HepG2 (cell line): ENCODE measurements around the gene MRM1. TPM values are rescaled to one million over a fixed set of nuclear protein-coding genes. Genes with fewer than 3 reads are reported as not detected.

Source experiments
- ATAC-seq: fragments of 200-7000 bp; cut with Tn5 transposase; 3 replicates; pipeline ENCODE4 v1.9.1; 2020; ENCODE audit warnings: mild to moderate bottlenecking, moderate library complexity
- BruUV-seq: library from RNA; stranded (reverse); fragments of 400-500 nt; replicated peaks from 2 replicates; lab custom pipeline; 2021; lab: Mats Ljungman, UMichigan
- CTCF ChIA-PET: fragments of 300-600 bp; formaldehyde crosslinking; extraction: SDS; loops from one replicate; lab custom pipeline; 2021; ENCODE audit warnings: low total read pairs, inconsistent platforms, low intra/inter-chr PET ratio; lab: Yijun Ruan, JAX
- POLR2A ChIA-PET: fragments of 350-600 bp; sonication (Branson Sonifier 250); formaldehyde crosslinking; loops from one replicate; lab custom pipeline; 2020; ENCODE audit warnings: antibody characterized with exemption, inconsistent platforms; lab: Yijun Ruan, JAX
- DNase-seq: peaks from one replicate; pipeline ENCODE4 v3.0.0-alpha.2; 2015; ENCODE audit warnings: low spot score
- FAIRE-seq: peaks from 3 replicates; lab custom pipeline; 2011; peaks lifted over from hg19 to GRCh38; lab: Jason Lieb, UNC
- H2AFZ ChIP-seq: one replicate; pipeline ENCODE4 v1.6.1; 2011; ENCODE audit warnings: low read length, inconsistent platforms
- H3K27ac ChIP-seq: fragments of 300-600 bp; 3 replicates; pipeline ENCODE4 v1.8.0; 2011; ENCODE audit warnings: mixed run types, mild to moderate bottlenecking, mixed read lengths, low read length, inconsistent platforms; ENCODE audit not compliant: insufficient read depth; ENCODE audit errors: extremely low read length
- H3K27me3 ChIP-seq, 2 experiments: fragments of 200-600 bp in 1 of 2; 2 replicates in 1 of 2; 3 replicates in 1 of 2; pipeline versions ENCODE4 v1.6.0 to v1.8.0; 2011; ENCODE audit warnings: low read length in 2 of 2, mild to moderate bottlenecking in 2 of 2, moderate library complexity in 2 of 2, inconsistent platforms in 1 of 2; ENCODE audit not compliant: insufficient read depth in 2 of 2, control insufficient read depth in 1 of 2
- H3K36me3 ChIP-seq, 2 experiments: fragments of 200-600 bp in 1 of 2; replicated peaks in 1 of 2; 2 replicates in 1 of 2; 3 replicates in 1 of 2; pipeline versions ENCODE4 v1.5.1 to v1.8.0; 2011; ENCODE audit warnings: low read length in 2 of 2, inconsistent platforms in 1 of 2; ENCODE audit not compliant: insufficient read depth in 2 of 2, control insufficient read depth in 1 of 2
- H3K4me1 ChIP-seq: 2 replicates; pipeline ENCODE4 v1.5.1; 2012; ENCODE audit warnings: low read length, inconsistent platforms; ENCODE audit not compliant: insufficient read depth
- H3K4me2 ChIP-seq: 2 replicates; pipeline ENCODE4 v1.6.0; 2011; ENCODE audit warnings: low read depth, low read length, inconsistent platforms
- H3K4me3 ChIP-seq, 3 experiments: fragments of 200-600 bp in 1 of 3; sonication (generic), shearing (Covaris generic) in 1 of 3; replicated peaks in 1 of 3; 2 replicates each; pipeline ENCODE4 v1.5.1; 2011 to 2016; ENCODE audit warnings: low read length in 3 of 3, inconsistent platforms in 2 of 3, low read depth in 2 of 3, mild to moderate bottlenecking in 2 of 3, control low read depth in 1 of 3, mixed read lengths in 1 of 3; ENCODE audit not compliant: insufficient read depth in 1 of 3
- H3K79me2 ChIP-seq: one replicate; pipeline ENCODE4 v1.6.1; 2011; ENCODE audit warnings: low read length, inconsistent platforms; ENCODE audit not compliant: insufficient read depth
- H3K9ac ChIP-seq: 2 replicates; pipeline ENCODE4 v1.6.0; 2011; ENCODE audit warnings: mild to moderate bottlenecking, low read depth, low read length, inconsistent platforms; ENCODE audit not compliant: insufficient read depth
- H3K9me3 ChIP-seq: 2 replicates; pipeline ENCODE4 v1.5.1; 2012; ENCODE audit warnings: mild to moderate bottlenecking, low read length
- H4K20me1 ChIP-seq: 2 replicates; pipeline ENCODE4 v1.6.0; 2011; ENCODE audit warnings: inconsistent platforms, mild to moderate bottlenecking, low read length, moderate library complexity; ENCODE audit not compliant: insufficient read depth
- CBX2 ChIP-seq, 2 experiments: fragments of 200-600 bp in 1 of 2; sonication (generic); formaldehyde crosslinking in 1 of 2; IDR thresholded peaks; 2 replicates each; pipeline versions ENCODE4 v1.7.0 to v1.8.1; 2018 to 2022; ENCODE audit warnings: low read depth in 2 of 2, low read length in 1 of 2, mild to moderate bottlenecking in 1 of 2, missing genetic modification reagents in 1 of 2
- CREBL2 ChIP-seq: sonication (generic); formaldehyde crosslinking; IDR thresholded peaks from 2 replicates; pipeline ENCODE4 v1.8.1; 2023; ENCODE audit warnings: missing genetic modification reagents, mild to moderate bottlenecking, borderline replicate concordance
- GMEB2 ChIP-seq: IDR thresholded peaks from 2 replicates; pipeline ENCODE4 v1.6.1; 2016; ENCODE audit warnings: missing biosample characterization, missing genetic modification reagents, low read depth
- POLR2A ChIP-seq, 2 experiments: IDR thresholded peaks; 2 replicates each; pipeline ENCODE4 v1.6.1; 2011; ENCODE audit warnings: low read depth in 2 of 2, low read length in 2 of 2, mild to moderate bottlenecking in 1 of 2, moderate library complexity in 1 of 2; ENCODE audit not compliant: insufficient read depth in 1 of 2
- STAT6 ChIP-seq: sonication (generic); formaldehyde crosslinking; IDR thresholded peaks from 2 replicates; pipeline ENCODE4 v1.4.0; 2020; ENCODE audit warnings: missing genetic modification reagents, mild to moderate bottlenecking, borderline replicate concordance
- TCF7L2 ChIP-seq: IDR thresholded peaks from 2 replicates; pipeline ENCODE4 v1.6.1; 2011; ENCODE audit warnings: mild to moderate bottlenecking, low read depth, low read length, moderate library complexity
- ZBTB3 ChIP-seq: sonication (generic); formaldehyde crosslinking; IDR thresholded peaks from 2 replicates; pipeline ENCODE4 v1.4.0; 2020; ENCODE audit warnings: low read depth, mild to moderate bottlenecking, moderate library complexity, missing genetic modification reagents, borderline replicate concordance
- ZFYVE20 ChIP-seq: sonication (generic); formaldehyde crosslinking; IDR thresholded peaks from 2 replicates; pipeline ENCODE4 v1.8.0; 2023; ENCODE audit warnings: low read depth, mild to moderate bottlenecking, moderate library complexity, missing genetic modification reagents, borderline replicate concordance
- ZNF235 ChIP-seq: sonication (generic); formaldehyde crosslinking; IDR thresholded peaks from 2 replicates; pipeline ENCODE4 v1.8.1; 2023; ENCODE audit warnings: mild to moderate bottlenecking, missing genetic modification reagents, borderline replicate concordance
- ZNF251 ChIP-seq: sonication (generic); formaldehyde crosslinking; IDR thresholded peaks from 2 replicates; pipeline ENCODE4 v1.9.0; 2021; ENCODE audit warnings: mild to moderate bottlenecking, missing genetic modification reagents
- ZNF660 ChIP-seq: sonication (generic); formaldehyde crosslinking; IDR thresholded peaks from 2 replicates; pipeline ENCODE4 v1.5.1; 2020; ENCODE audit warnings: mild to moderate bottlenecking, low read depth, missing genetic modification reagents, borderline replicate concordance
- WGBS: methylation state at CpG from one replicate; pipeline ENCODE4 v1.1.6; 2017; ENCODE audit warnings: low lambda C conversion rate; 5-methylcytosine and 5-hydroxymethylcytosine counted together
- in situ Hi-C: cut with HindIII; loops from 2 replicates; pipeline ENCODE4 v1.10.0; 2017; ENCODE audit warnings: low pct_unique_long_range_greater_than_20kb; ENCODE audit not compliant: extremely low pct_ligation_motif_present
- intact Hi-C: fragments of 100-400 bp; cut with micrococcal nuclease; formaldehyde crosslinking; loops from one replicate; pipeline ENCODE4 v1.10.0; 2022; ENCODE audit not compliant: unreplicated experiment
- polyA plus RNA-seq, 8 experiments: library from polyadenylated mRNA; depleted of rRNA in 3 of 8; stranded (reverse) in 7 of 8; unstranded in 1 of 8; fragments of >200 nt; fragmentation: Illumina TruSeq in 4 of 8; extraction: Trizol in 4 of 8; gene quantifications; 2 replicates each; pipeline versions ENCODE4 v1.2.1 to v1.2.3, GENCODE V29; 2011 to 2016; ENCODE audit warnings: low read depth in 4 of 8, missing spikeins in 1 of 8, mixed read lengths in 1 of 8; ENCODE audit not compliant: insufficient read depth in 1 of 8
- total RNA-seq, 5 experiments: library from RNA; depleted of rRNA; stranded (reverse); fragments of >200 nt; fragmentation: Illumina TruSeq; extraction: Trizol; gene quantifications; 2 replicates each; pipeline ENCODE4 v1.2.3, GENCODE V29; 2016; ENCODE audit warnings: low read depth in 1 of 5

MRM1 gene
- total and polyA plus RNA-seq, 2 of the 13 experiments (the other 11 are each of a cell fraction or from before 2014, with no cell fraction given) = 4.1 to 11.3 TPM

- TF ChIP-seq GMEB2 = no peak
- TF ChIP-seq CREBL2 (CRISPR knock-in tag) = no peak
- TF ChIP-seq CBX2 (IDR thresholded peaks at IDR 0.05; ENCODE audit: low read depth, low read length) = no peak
- TF ChIP-seq CBX2 (CRISPR knock-in tag; IDR thresholded peaks at IDR 0.05; ENCODE audit: low read depth) = no peak
Observed at GRCh38 chr17:36612323-36612722, 10.9 kb downstream of the MRM1 start (continued).

GRCh38 chr17:36613155-36613554, 11.8 kb downstream of the MRM1 start:
- DNase-seq (no peak), ATAC-seq (no peak), FAIRE-seq (no peak)
- TF ChIP-seq ZNF660 (CRISPR knock-in tag) = no peak
- TF ChIP-seq ZBTB3 = no peak
- no peak for TF ChIP-seq ZFYVE20 (CRISPR knock-in tag)
- TF ChIP-seq TCF7L2 = no peak
- TF ChIP-seq POLR2A (IDR thresholded peaks at IDR 0.05; ENCODE audit: insufficient read depth in 1 of 2, low read depth in 2 of 2, low read length in 2 of 2) = no peak
- no peak for TF ChIP-seq ZNF235 (CRISPR knock-in tag)
- TF ChIP-seq STAT6 (CRISPR knock-in tag) = no peak
- no peak for TF ChIP-seq ZNF251 (CRISPR knock-in tag)
- Histone ChIP-seq H4K20me1 (no peaks in the 10 kb centered on the region), H3K9ac (no peak overlapping the region), H2AFZ (no peak overlapping the region), H3K4me3 (no peak overlapping the region), H3K79me2 (no peaks in the 10 kb centered on the region), H3K27ac (no peak overlapping the region), H3K9me3 (no peaks in the 10 kb centered on the region), H3K36me3 (0 out of 5 replicates have a peak, but pooled peaks cover 0 to under 1% of the 10 kb centered on the region in 2 experiments), H3K4me2 (no peak overlapping the region), H3K27me3 (no peaks in the 10 kb centered on the region), H3K4me1 (no peaks in the 10 kb centered on the region)
- POLR2A ChIA-PET = no interaction called here
- CTCF ChIA-PET = no interaction called here
- WGBS = 88% methylated on average over 4 of the region's 4 CpGs
- no TSS peak for BruUV-seq
- in situ Hi-C loops (loop anchor here (25.0 kb wide), 1 partner anchor 624 kb away; no protein-coding TSS in a partner anchor), intact Hi-C loops (no loop called here)
